ENCODE results near the gene ZNF117. TPM values are rescaled to one million over a fixed set of nuclear protein-coding genes. Genes with fewer than 3 reads are reported as not detected.
"Not testable (repeated sequence)": the region's sequence is repeated elsewhere in the genome, so short reads cannot be mapped to it uniquely, and the experiment has no call there.

Gene ZNF117
- total RNA-seq, 1 donor from 2014 or later: 3.1 TPM

DNA sequence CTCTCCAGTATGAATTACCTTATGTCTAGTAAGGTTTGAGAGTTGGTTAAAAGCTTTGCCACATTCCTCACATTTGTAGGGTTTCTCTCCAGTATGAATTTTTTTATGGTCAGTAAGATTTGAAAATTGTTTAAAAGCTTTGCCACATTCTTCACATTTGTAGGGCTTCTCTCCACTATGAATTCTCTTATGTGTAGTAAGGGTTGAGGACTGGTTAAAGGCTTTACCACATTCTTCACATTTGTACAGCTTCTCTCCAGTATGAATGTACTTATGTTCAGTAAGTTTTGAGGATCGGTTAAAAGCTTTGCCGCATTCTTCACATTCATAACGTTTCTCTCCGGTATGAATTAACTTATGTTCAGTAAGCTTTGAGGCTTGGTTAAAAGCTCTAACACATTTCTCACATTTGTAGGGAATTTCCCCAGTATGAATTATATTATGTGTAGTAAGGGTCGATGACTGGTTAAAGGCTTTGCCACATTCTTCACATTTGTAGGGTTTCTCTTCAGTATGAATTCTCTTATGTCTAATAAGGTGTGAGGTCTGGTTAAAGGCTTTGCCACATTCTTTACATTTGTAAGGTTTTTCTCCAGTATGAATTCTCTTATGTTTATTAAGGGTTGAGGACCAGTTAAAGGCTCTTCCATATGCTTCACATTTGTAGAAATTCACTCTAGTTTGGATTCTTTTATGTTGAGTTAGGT, 12.2 kb downstream of the ZNF117 start:
- Mint-ChIP-seq H3K4me1 (ENCODE audit: low read depth) (no peaks in the 10 kb centered on the region), H3K27ac (no peak overlapping the region), H3K27me3 (ENCODE audit: insufficient read depth) (no peaks in the 10 kb centered on the region), H3K9me3 (peaks cover 56% of the 10 kb centered on the region), H3K4me3 (no peak overlapping the region), H3K36me3 (ENCODE audit: low read depth) (peaks cover 18% of the 10 kb centered on the region)
- DNase-seq (ENCODE audit: low spot score): no peak
- intact Hi-C loops (cut with micrococcal nuclease): no loop called here

GRCh38 chr7:64965594-64965993, 25.2 kb downstream of the ZNF117 start:
- H3K27me3 Mint-ChIP-seq (ENCODE audit: insufficient read depth): no peaks in the 10 kb centered on the region
- peaks cover 37% of the 10 kb centered on the region for H3K9me3 Mint-ChIP-seq

DNA sequence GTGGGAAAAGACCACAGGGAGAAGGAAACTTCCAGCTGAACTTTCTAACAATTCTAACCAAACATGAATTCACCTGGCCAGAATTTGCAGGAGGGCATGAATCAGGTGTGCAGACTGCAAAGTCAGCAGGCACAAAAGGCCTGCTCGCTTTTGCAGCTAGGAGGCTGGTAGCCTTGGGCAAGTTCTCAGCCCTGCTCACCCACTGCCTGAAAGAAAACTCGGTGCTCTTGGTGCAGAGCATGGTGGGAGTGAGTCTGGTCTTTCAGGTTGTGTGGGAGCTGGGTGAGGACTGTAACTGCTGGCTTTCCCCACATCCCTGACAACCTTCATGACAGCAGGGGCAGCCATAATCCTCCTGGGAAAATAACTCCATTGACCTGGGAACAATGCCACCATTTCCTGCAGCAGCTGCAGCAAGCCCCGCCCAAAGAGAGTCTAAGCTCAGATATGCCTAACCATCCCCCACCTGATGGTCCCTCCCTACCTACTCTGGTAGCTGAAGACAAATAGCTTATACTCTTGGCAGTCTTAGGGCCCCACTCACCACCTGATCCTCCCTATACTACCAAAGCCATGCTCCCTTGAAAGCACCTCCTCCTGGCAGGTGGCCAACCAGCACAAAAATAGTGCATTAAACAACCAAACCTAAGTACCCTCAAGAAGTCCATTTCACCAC, 31.6 kb downstream of the ZNF117 start:
- DNase-seq (ENCODE audit: low spot score): no peak
- H3K36me3 Mint-ChIP-seq (ENCODE audit: low read depth): no peaks in the 10 kb centered on the region
- no peak overlapping the region for H3K4me3 Mint-ChIP-seq
- intact Hi-C loops (cut with micrococcal nuclease): no loop called here
- peaks cover 18% of the 10 kb centered on the region for H3K9me3 Mint-ChIP-seq
- H3K27me3 Mint-ChIP-seq (ENCODE audit: insufficient read depth): peaks cover 4% of the 10 kb centered on the region
- H3K4me1 Mint-ChIP-seq (ENCODE audit: low read depth): no peaks in the 10 kb centered on the region
- no peak overlapping the region for H3K27ac Mint-ChIP-seq

More at GRCh38 chr7:64965594-64965993, 25.2 kb downstream of the ZNF117 start:
- Mint-ChIP-seq H3K4me3 (no peak overlapping the region), H3K36me3 (ENCODE audit: low read depth) (no peaks in the 10 kb centered on the region), H3K4me1 (ENCODE audit: low read depth) (no peaks in the 10 kb centered on the region), H3K27ac (no peak overlapping the region)
- DNase-seq (ENCODE audit: low spot score): no peak
- intact Hi-C loops (cut with micrococcal nuclease): no loop called here

DNA sequence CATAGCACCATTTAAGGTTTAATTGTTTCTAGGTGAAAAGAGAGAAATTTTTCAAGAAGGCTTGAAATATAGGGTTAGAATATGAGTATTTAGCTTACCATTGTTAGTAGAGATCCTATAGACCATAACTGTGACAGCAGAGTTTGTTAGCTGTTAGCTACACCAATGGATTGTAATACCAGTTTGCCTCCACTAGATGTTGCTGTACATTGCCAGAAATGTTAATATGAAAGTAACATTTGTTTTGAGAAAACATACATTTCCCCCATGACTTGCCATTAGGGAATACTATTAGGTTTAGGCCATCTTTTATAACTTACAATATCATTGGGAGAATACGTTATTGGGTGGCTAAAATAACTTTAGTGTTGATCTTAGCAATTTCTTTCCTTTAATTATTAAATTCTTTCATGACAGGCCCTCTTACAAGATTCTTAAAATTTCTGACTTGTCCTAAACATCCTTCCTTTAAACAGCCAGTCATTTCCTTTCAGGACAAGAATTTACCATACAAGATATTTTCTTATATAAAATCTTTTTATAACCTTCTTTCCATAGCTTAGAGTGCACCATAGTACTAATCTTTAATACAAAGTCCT, 39.5 kb downstream of the ZNF117 start:
- no peak overlapping the region for H3K4me3 Mint-ChIP-seq
- H3K27me3 Mint-ChIP-seq (ENCODE audit: insufficient read depth): peaks cover 33% of the 10 kb centered on the region
- H3K4me1 Mint-ChIP-seq (ENCODE audit: low read depth): no peaks in the 10 kb centered on the region
- no peak overlapping the region for H3K27ac Mint-ChIP-seq
- peaks cover 3% of the 10 kb centered on the region for H3K9me3 Mint-ChIP-seq
- intact Hi-C loops (cut with micrococcal nuclease): loop anchor here (1.0 to 5.0 kb wide), 3 partner anchors 86 to 356 kb away; no protein-coding TSS in a partner anchor
- no peak for DNase-seq (ENCODE audit: low spot score)
- no peaks in the 10 kb centered on the region for H3K36me3 Mint-ChIP-seq (ENCODE audit: low read depth)

DNA sequence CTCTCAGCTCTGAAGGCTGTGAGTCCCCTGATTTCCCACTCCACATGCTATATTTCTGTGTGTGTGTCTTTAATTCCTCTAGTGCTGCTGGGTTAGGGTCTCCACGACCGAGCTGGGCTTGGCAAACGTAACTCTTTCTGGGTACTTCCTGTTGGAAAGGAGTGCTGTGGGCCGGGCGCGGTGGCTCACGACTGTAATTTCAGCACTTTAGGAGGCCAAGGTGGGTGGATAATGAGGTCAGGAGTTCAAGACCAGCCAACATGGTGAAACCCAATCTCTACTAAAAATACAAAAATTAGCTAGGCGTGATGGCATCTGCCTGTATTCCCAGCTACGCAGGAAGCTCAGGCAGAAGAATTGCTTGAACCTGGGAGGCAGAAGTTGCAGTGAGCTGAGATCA, 40.2 kb downstream of the ZNF117 start:
- H3K9me3 Mint-ChIP-seq; H3K36me3 Mint-ChIP-seq (ENCODE audit: low read depth); DNase-seq (ENCODE audit: low spot score); H3K27ac Mint-ChIP-seq; H3K4me3 Mint-ChIP-seq; H3K4me1 Mint-ChIP-seq (ENCODE audit: low read depth): not testable (repeated sequence)
- intact Hi-C loops (cut with micrococcal nuclease): loop anchor here (1.0 to 5.0 kb wide), 3 partner anchors 87 to 357 kb away; no protein-coding TSS in a partner anchor
- peaks cover 33% of the 10 kb centered on the region for H3K27me3 Mint-ChIP-seq (ENCODE audit: insufficient read depth)

- H3K4me3 Mint-ChIP-seq; H3K9me3 Mint-ChIP-seq; intact Hi-C loops (cut with micrococcal nuclease); H3K36me3 Mint-ChIP-seq (ENCODE audit: low read depth); H3K4me1 Mint-ChIP-seq (ENCODE audit: low read depth); H3K27ac Mint-ChIP-seq; DNase-seq (ENCODE audit: low spot score): not testable (repeated sequence)
- H3K27me3 Mint-ChIP-seq (ENCODE audit: insufficient read depth): peaks cover 33% of the 10 kb centered on the region
Measured at GRCh38 chr7:64948774-64949173, 42.1 kb downstream of the ZNF117 start.

DNA sequence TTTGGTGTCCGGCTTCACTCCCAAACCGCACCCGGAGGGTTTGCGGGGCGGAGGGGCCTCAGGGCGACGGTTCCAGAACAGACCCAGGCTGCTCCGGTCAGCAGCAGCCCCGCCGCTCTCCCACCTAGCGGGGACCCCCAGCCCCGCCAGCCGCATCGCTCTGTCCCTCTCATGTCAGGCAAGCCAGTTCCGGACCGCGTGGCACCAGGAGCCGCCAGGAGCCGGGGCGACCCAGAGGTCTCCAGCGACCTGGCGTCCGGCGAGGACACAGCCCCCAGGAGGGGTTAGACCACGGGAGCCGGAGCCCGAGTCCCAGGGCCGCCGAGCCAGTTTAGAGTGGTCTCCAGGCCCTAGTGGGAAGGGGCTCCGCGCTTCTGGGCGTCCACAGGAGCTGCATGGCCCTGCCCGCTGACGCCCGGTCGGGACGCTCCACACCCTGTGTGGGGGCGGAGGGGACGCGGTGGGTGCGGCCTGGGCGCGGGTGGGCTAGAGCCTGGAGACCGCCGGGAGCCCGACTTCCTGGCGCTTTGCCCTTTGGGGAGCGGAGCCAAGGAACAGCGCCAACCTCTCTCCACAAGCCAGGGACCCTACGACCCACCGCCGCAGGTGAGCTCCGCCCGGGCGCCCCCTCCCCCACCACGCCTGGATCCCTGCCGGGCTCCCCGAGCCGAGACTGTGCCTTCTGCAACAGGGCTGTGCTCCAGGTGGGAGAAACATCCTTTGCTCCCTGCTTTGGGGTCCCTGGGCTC, 43.4 kb downstream of the ZNF117 start:
- Mint-ChIP-seq H3K4me1 (ENCODE audit: low read depth) (no peaks in the 10 kb centered on the region), H3K4me3 (no peak overlapping the region), H3K27me3 (ENCODE audit: insufficient read depth) (peaks cover 33% of the 10 kb centered on the region), H3K36me3 (ENCODE audit: low read depth) (no peaks in the 10 kb centered on the region), H3K9me3 (no peaks in the 10 kb centered on the region), H3K27ac (no peak overlapping the region)
- intact Hi-C loops (cut with micrococcal nuclease): no loop called here
- DNase-seq (ENCODE audit: low spot score): no peak

- H3K4me1 Mint-ChIP-seq (ENCODE audit: low read depth): no peaks in the 10 kb centered on the region
- peaks cover 33% of the 10 kb centered on the region for H3K27me3 Mint-ChIP-seq (ENCODE audit: insufficient read depth)
- H3K27ac Mint-ChIP-seq: no peak overlapping the region
- DNase-seq (ENCODE audit: low spot score): no peak
- no peaks in the 10 kb centered on the region for H3K36me3 Mint-ChIP-seq (ENCODE audit: low read depth)
- no peak overlapping the region for H3K4me3 Mint-ChIP-seq
- no peaks in the 10 kb centered on the region for H3K9me3 Mint-ChIP-seq
- intact Hi-C loops (cut with micrococcal nuclease): no loop called here
Measured at GRCh38 chr7:64946772-64947171, 44.1 kb downstream of the ZNF117 start.

GRCh38 chr7:64945503-64946175, 45.2 kb downstream of the ZNF117 start:
- no peak overlapping the region for H3K4me3 Mint-ChIP-seq
- DNase-seq (ENCODE audit: low spot score): no peak
- no peaks in the 10 kb centered on the region for H3K9me3 Mint-ChIP-seq
- no peaks in the 10 kb centered on the region for H3K4me1 Mint-ChIP-seq (ENCODE audit: low read depth)
- peaks cover 28% of the 10 kb centered on the region for H3K27me3 Mint-ChIP-seq (ENCODE audit: insufficient read depth)
- no peaks in the 10 kb centered on the region for H3K36me3 Mint-ChIP-seq (ENCODE audit: low read depth)
- intact Hi-C loops (cut with micrococcal nuclease): no loop called here
- no peak overlapping the region for H3K27ac Mint-ChIP-seq

- DNase-seq (ENCODE audit: low spot score); intact Hi-C loops (cut with micrococcal nuclease); H3K27ac Mint-ChIP-seq; H3K36me3 Mint-ChIP-seq (ENCODE audit: low read depth); H3K4me3 Mint-ChIP-seq; H3K9me3 Mint-ChIP-seq; H3K4me1 Mint-ChIP-seq (ENCODE audit: low read depth): not testable (repeated sequence)
- H3K27me3 Mint-ChIP-seq (ENCODE audit: insufficient read depth): peaks cover 26% of the 10 kb centered on the region
Measured at GRCh38 chr7:64944667-64945502, 46.0 kb downstream of the ZNF117 start.

DNA sequence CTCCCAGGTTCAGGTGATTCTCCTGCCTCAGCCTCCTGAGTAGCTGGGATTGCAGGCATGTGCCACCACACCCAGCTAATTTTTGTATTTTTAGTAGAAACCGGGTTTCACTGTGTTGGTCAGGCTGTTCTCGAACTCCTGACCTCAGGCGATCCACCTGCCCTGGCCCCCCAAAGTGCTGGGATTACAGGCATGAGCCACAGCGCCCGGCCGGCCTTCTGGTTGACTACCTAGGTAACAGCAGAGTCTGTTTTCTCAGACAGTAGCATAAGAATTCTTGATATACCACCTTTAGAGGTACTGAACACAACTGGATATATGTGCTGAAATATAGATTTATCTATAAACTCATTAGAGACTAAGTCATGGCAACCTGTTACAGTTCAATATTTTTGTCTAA, 50.8 kb downstream of the ZNF117 start:
- H3K27me3 Mint-ChIP-seq (ENCODE audit: insufficient read depth); intact Hi-C loops (cut with micrococcal nuclease); H3K4me1 Mint-ChIP-seq (ENCODE audit: low read depth); H3K36me3 Mint-ChIP-seq (ENCODE audit: low read depth); H3K27ac Mint-ChIP-seq; H3K4me3 Mint-ChIP-seq; DNase-seq (ENCODE audit: low spot score): not testable (repeated sequence)
- H3K9me3 Mint-ChIP-seq: peaks cover 19% of the 10 kb centered on the region

GRCh38 chr7:64938540-64938939, 52.3 kb downstream of the ZNF117 start:
- DNase-seq (ENCODE audit: low spot score): no peak
- Mint-ChIP-seq H3K36me3 (ENCODE audit: low read depth) (peaks cover 4% of the 10 kb centered on the region), H3K4me3 (no peak overlapping the region), H3K27ac (no peak overlapping the region), H3K9me3 (peaks cover 26% of the 10 kb centered on the region), H3K27me3 (ENCODE audit: insufficient read depth) (no peaks in the 10 kb centered on the region), H3K4me1 (ENCODE audit: low read depth) (no peaks in the 10 kb centered on the region)
- intact Hi-C loops (cut with micrococcal nuclease): no loop called here
